ENCODE measurements around the gene ERI3. TPM values are rescaled to one million over a fixed set of nuclear protein-coding genes. Genes with fewer than 3 reads are reported as not detected.
"Not testable (repeated sequence)": the region's sequence is repeated elsewhere in the genome, so short reads cannot be mapped to it uniquely, and the experiment has no call there.

ERI3 gene
- total and polyA plus RNA-seq, 4 donors: 68.7 to 125 (median 107) TPM

DNA sequence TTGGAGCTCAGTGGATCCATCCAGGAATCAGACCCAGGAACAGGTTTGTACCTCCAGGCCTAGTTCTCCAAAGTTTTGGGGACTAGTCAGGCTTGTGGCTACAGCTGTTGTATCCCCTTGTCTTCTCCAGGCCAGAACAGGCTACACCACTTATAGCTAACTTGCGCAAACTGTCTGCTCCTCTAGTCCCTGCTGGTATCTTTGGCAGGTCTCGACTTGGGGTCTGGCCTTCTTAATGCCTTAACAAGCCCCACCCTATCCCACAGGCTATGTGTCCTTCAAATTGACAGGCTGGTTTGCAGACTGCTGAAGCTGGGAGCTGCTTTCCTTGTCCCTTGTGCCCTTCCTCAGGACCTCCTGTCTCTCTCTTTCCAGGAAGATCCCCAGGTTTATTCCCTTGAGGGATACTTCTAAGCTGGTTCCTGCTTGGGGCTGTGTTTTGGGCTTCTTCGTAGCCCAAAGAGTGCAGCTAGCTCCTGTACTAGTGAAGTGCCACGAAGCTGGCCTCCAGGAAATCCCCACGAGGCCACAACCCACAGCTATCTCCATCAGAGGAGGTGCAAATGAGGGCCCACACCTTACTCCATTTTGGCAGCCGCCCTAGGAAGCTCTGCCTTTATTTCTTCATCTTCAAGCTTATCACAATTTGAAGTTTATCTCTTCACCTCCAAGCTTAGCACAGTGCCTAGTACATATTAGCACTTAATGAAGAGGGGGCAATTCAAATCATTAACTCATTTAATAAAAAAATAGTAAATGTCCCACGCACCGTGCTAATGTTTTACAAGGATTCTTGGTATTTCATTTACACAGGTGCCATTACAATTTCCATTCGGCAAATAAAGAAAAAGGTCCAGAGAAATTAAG, 142.5 kb downstream of the ERI3 start:
- Histone ChIP-seq H3K9me3 (ENCODE audit: control insufficient read depth, insufficient read depth, low read length) (no peaks in the 10 kb centered on the region), H3K27me3 (ENCODE audit: control insufficient read depth, insufficient read depth, low read length) (no peaks in the 10 kb centered on the region), H3K27ac (ENCODE audit: low read depth, low read length) (peak overlapping the region; percentile 64), H3K4me1 (ENCODE audit: control insufficient read depth, insufficient read depth, low read length) (peaks cover 24% of the 10 kb centered on the region), H3K36me3 (ENCODE audit: control insufficient read depth, insufficient read depth, low read length) (peaks cover 19% of the 10 kb centered on the region), H3K4me3 (ENCODE audit: low read depth, low read length) (peak overlapping the region; percentile 95)
- 58% methylated on average over 6 of the region's 9 CpGs for WGBS (ENCODE audit: insufficient coverage)
- DNase-seq (ENCODE audit: low read depth in 4 of 6, low spot score in 6 of 6): no peak

DNA sequence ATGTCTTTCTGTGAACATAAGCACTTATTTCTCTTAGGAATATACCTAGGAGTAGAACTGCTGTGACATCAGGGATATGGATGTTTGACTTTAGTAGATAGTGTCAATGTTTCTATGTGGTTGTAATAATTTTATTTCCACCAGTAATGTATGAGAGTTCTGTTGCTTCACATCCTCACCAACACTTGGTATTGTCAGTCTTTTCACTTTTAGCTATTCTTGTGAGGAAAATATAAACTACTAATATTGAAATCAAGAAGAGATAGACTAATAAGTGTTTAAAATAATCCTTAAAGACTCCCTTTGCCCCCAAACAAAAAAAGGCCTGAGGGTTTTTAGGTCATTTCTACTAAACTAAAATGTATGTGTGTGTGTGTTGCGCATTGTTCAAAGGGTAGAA, 144.5 kb downstream of the ERI3 start:
- Histone ChIP-seq H3K36me3 (ENCODE audit: control insufficient read depth, insufficient read depth, low read length) (peaks cover 7% of the 10 kb centered on the region), H3K9me3 (ENCODE audit: control insufficient read depth, insufficient read depth, low read length) (no peaks in the 10 kb centered on the region), H3K27me3 (ENCODE audit: control insufficient read depth, insufficient read depth, low read length) (no peaks in the 10 kb centered on the region), H3K27ac (ENCODE audit: low read depth, low read length) (no peak overlapping the region), H3K4me3 (ENCODE audit: low read depth, low read length) (no peak overlapping the region), H3K4me1 (ENCODE audit: control insufficient read depth, insufficient read depth, low read length) (peaks cover 24% of the 10 kb centered on the region)
- DNase-seq (ENCODE audit: low read depth in 4 of 6, low spot score in 6 of 6): no peak
- no CpG with 5 or more reads among the region's 1 CpG for WGBS (ENCODE audit: insufficient coverage)

DNA sequence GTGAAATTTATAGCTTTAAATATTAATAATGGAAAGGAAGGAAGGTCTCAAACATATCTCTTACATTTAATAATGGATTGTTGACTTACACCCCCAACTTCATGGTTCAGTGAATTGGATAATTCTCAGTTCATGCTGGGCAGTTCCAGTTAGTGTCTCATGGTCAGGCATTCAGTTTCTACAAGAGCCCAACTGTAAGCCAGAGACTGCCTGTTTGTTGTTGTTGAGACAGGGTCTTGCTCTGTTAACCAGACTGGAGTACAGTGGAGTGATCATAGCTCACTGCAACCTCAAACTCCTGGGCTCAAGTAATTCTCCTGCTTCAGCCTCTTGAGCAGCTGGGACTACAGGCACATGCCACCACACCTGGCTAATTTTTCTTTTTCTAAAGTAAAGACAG, 146.8 kb downstream of the ERI3 start:
- Histone ChIP-seq H3K9me3 (ENCODE audit: control insufficient read depth, insufficient read depth, low read length) (no peaks in the 10 kb centered on the region), H3K27me3 (ENCODE audit: control insufficient read depth, insufficient read depth, low read length) (no peaks in the 10 kb centered on the region), H3K4me3 (ENCODE audit: low read depth, low read length) (no peak overlapping the region), H3K27ac (ENCODE audit: low read depth, low read length) (no peak overlapping the region), H3K36me3 (ENCODE audit: control insufficient read depth, insufficient read depth, low read length) (no peaks in the 10 kb centered on the region), H3K4me1 (ENCODE audit: control insufficient read depth, insufficient read depth, low read length) (peaks cover 8% of the 10 kb centered on the region)
- no peak for DNase-seq (ENCODE audit: low read depth in 4 of 6, low spot score in 6 of 6)

DNA sequence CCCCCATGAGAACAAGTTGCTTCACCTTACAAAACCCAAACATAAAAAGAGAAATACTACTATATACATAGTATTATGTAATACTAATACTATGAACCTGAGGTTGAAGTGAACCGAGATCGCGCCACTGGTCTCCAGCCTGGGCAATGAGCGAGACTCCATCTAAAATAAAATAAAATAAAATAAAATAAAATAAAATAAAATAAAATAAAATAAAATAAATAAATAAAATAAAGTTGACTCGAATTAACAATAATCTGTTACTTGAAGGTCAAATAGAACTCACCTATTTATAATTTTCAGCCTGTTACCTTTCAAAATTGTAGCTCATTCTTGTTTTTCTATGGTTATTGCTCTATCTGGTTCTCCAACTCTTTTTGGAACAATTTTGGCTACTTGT, 148.5 kb downstream of the ERI3 start:
- not testable (repeated sequence) for H3K4me1 ChIP-seq (ENCODE audit: control insufficient read depth, insufficient read depth, low read length); H3K27me3 ChIP-seq (ENCODE audit: control insufficient read depth, insufficient read depth, low read length); H3K4me3 ChIP-seq (ENCODE audit: low read depth, low read length); DNase-seq (ENCODE audit: low read depth in 4 of 6, low spot score in 6 of 6); H3K9me3 ChIP-seq (ENCODE audit: control insufficient read depth, insufficient read depth, low read length); H3K36me3 ChIP-seq (ENCODE audit: control insufficient read depth, insufficient read depth, low read length); H3K27ac ChIP-seq (ENCODE audit: low read depth, low read length)
- WGBS (ENCODE audit: insufficient coverage): no CpG with 5 or more reads among the region's 5 CpGs

DNA sequence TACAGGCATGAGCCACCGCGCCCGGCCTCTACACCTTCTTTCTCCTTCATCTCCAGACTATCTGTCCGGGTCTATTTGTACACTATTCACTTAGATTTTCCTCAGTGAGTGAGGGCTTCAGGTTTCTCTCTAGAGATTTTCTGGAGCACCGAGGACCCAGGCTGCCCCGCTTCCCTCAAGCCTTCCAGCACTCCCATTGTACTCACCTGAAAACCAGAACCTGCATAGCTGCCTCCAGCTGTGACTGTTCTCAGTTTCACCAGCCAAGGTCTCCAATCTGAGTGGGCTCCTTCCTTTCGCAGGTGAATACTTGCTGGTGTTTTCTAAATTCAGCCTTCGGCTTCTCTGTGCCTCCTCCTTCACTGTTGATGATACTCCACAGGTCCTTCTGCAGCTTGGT, 154.7 kb downstream of the ERI3 start:
- 94% methylated on average over 5 of the region's 8 CpGs for WGBS (ENCODE audit: insufficient coverage)
- Histone ChIP-seq H3K27ac (ENCODE audit: low read depth, low read length) (no peak overlapping the region), H3K27me3 (ENCODE audit: control insufficient read depth, insufficient read depth, low read length) (no peaks in the 10 kb centered on the region), H3K4me3 (ENCODE audit: low read depth, low read length) (no peak overlapping the region), H3K9me3 (ENCODE audit: control insufficient read depth, insufficient read depth, low read length) (no peaks in the 10 kb centered on the region), H3K36me3 (ENCODE audit: control insufficient read depth, insufficient read depth, low read length) (no peaks in the 10 kb centered on the region), H3K4me1 (ENCODE audit: control insufficient read depth, insufficient read depth, low read length) (no peaks in the 10 kb centered on the region)
- no peak for DNase-seq (ENCODE audit: low read depth in 4 of 6, low spot score in 6 of 6)

DNA sequence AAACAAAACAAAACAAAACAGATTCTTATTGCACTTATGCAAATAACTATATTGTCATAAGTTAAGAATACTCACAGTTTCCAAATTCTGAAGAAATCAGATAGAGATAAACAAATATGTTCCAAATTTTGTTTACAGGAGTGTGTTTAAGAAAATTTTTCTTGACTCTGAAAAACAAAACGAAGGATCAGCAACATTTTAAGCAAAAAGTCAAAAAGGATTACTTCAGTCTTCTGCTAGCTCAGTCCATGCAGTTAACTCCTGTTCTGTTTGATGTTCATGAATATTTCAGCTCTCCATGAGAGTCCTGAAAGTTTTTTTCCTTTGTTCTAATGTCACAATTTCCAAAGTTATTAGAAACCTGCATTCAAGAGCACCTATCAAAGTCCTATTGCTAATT, 180.4 kb downstream of the ERI3 start:
- DNase-seq (ENCODE audit: low read depth in 4 of 6, low spot score in 6 of 6): no peak
- Histone ChIP-seq H3K9me3 (ENCODE audit: control insufficient read depth, insufficient read depth, low read length) (peaks cover 7% of the 10 kb centered on the region), H3K4me3 (ENCODE audit: low read depth, low read length) (no peak overlapping the region), H3K27me3 (ENCODE audit: control insufficient read depth, insufficient read depth, low read length) (no peaks in the 10 kb centered on the region), H3K36me3 (ENCODE audit: control insufficient read depth, insufficient read depth, low read length) (no peaks in the 10 kb centered on the region), H3K27ac (ENCODE audit: low read depth, low read length) (no peak overlapping the region), H3K4me1 (ENCODE audit: control insufficient read depth, insufficient read depth, low read length) (no peaks in the 10 kb centered on the region)
- WGBS (ENCODE audit: insufficient coverage): no CpG with 5 or more reads among the region's 1 CpG

Small RNAs within 50 kb of the gene (small RNA-seq; reads per million reads assigned to genes)
- gene AL035417.1 (ENCODE audit: low replicate concordance) (not detected), gene RNU6-369P (ENCODE audit: low replicate concordance) (not detected)

Other genes with a start within 250 kb of the ERI3 start
- under 1 TPM; 0.17 to 0.69 TPM for gene KLF17, start 236.4 kb downstream of the ERI3 start, total RNA-seq
- under 1 TPM; 0.22 to 0.36 TPM for gene KLF17, start 236.4 kb downstream of the ERI3 start, polyA plus RNA-seq (ENCODE audit: insufficient read length in 2 of 2)
- gene KLF18, start 213.6 kb downstream of the ERI3 start, total RNA-seq: not detected
- gene KLF18, start 213.6 kb downstream of the ERI3 start, polyA plus RNA-seq (ENCODE audit: insufficient read length in 2 of 2): not detected
- gene DMAP1, start 141.8 kb downstream of the ERI3 start, total RNA-seq: 10 to 100 TPM; 22.8 to 27.2 TPM
- 10 to 100 TPM; 63.6 to 78.5 TPM for gene DMAP1, start 141.8 kb downstream of the ERI3 start, polyA plus RNA-seq (ENCODE audit: insufficient read length in 2 of 2)
- 10 to 100 TPM; 43.0 to 88.1 TPM for gene RNF220, start 50.0 kb upstream of the ERI3 start, total RNA-seq
- gene RNF220, start 50.0 kb upstream of the ERI3 start, polyA plus RNA-seq (ENCODE audit: insufficient read length in 2 of 2): 100 to 1,000 TPM; 111 to 123 TPM

Measured in spinal cord (tissue), 10 donors.